Occipital lobe (tissue), 2 donors: Measurements from ENCODE around the gene XRCC5. TPM values are rescaled to one million over a fixed set of nuclear protein-coding genes. Genes with fewer than 3 reads are reported as not detected.
"Not testable (repeated sequence)": the region's sequence is repeated elsewhere in the genome, so short reads cannot be mapped to it uniquely, and the experiment has no call there.

Experiments
- DNase-seq: peaks from one replicate; lab custom pipeline; 2025; lab: John Stamatoyannopoulos, UW
- total RNA-seq: library from RNA; depleted of rRNA; stranded (reverse); fragments of >200 nt; gene quantifications from one replicate; pipeline ENCODE4 v1.2.3, GENCODE V29; 2014

The XRCC5 gene
- total RNA-seq, 1 donor from 2014 or later = 366 TPM

DNA sequence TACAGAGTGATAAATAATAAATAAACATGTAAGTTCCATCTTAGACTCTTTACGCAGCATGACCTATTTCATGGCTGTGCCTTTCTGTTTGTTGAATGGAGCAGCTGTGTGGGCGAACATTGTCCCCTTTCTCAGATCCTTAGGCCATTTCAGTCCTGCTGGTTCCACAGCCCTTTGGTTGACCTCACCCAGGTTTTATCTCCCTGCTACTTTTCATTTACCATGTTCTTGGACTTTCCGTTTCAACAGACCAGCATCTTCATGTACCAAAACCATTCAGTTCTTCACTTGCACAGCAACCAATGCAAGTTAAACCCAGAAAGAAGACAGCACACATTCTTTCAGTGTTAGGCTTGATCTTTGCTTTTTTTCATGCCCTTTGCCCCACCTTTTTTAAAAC lies 83.8 kb downstream of the XRCC5 start:
- DNase-seq = no peak

DNA sequence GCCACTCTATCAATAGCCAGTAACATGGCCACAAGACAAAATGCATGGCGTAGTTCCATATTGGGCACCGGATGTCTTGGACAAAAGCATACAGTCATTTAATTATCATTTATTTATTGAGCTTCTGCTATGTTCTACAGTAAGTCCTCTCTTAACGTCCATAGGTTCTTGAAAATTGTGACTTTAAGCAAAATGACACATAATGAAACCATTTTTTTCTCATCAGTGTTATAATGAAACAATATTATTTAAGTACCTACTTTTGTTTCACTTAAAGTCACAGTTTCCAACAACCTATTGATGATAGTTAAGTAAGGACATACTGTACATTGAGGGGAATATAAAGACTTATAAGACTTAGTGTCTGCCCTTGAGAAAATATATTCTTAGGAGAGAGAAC lies 84.9 kb downstream of the XRCC5 start:
- no peak for DNase-seq

DNA sequence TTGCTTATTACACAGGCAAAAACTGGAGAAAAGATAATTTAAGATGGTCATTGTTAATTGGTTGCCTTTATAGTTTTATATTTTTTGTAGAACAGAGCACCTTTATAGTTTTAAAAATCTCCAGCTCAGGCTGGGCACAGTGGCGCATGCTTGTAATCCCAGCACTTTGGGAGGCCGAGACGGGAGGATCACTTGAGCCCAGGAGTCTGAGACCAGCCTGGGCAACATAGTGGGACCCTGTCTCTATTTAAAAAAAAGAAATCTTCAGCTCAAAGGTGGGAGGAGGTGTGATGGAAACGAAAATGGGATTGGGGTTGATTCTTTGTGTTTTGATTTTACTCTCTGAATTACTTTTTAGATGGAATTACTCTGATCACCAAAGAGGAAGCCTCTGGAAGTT lies 85.4 kb downstream of the XRCC5 start:
- DNase-seq = no peak

DNA sequence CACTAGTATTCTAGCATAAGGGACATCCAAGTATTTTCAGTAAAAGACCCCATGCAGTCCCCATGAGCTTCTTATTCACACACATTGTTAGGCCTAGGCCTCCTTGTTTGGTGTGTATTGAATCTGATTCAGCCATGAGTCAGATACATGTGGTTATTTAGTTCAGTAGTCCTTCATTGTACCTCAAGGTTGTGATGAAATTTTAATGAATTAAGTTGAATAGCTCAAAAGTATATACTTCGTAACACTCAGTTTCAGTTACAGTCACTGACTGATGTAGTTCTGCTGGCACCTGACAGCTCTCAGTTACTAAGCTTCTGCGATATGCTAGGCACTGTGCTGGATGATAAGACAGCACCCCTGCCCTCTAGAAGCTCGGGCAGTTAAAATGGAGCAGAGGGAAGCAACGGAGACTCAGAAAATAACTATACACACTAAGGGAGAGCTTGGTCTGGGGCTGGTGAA lies 86.4 kb downstream of the XRCC5 start:
- DNase-seq = no peak

DNA sequence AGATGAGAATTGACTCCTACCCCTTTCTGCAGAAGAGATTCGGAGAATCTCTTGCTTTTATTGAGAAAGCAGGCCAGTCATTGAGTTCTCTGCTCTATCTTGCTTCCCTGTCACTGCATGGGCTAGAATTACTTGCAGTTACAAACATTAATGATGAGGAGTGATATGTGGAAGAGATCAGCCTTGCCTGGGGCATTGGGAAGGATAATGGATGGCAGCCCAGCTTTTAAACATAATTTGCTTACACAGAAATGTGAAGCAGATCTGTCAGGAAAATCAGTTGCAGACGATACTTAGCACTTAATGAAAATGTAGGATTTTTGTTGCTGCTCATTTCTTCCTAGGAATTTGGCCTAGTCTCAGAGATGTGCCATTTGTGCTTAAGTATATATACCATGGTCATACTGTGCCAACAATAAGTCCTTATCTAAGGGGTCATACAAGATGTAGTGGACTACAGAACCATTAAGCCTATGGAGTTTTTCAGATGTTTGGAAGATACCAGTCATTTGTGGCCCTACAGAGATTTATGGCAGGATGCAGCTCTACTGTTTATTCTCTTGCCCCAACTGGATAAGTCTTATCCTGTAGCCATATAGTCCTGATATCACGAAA lies 92.7 kb downstream of the XRCC5 start:
- no peak for DNase-seq

DNA sequence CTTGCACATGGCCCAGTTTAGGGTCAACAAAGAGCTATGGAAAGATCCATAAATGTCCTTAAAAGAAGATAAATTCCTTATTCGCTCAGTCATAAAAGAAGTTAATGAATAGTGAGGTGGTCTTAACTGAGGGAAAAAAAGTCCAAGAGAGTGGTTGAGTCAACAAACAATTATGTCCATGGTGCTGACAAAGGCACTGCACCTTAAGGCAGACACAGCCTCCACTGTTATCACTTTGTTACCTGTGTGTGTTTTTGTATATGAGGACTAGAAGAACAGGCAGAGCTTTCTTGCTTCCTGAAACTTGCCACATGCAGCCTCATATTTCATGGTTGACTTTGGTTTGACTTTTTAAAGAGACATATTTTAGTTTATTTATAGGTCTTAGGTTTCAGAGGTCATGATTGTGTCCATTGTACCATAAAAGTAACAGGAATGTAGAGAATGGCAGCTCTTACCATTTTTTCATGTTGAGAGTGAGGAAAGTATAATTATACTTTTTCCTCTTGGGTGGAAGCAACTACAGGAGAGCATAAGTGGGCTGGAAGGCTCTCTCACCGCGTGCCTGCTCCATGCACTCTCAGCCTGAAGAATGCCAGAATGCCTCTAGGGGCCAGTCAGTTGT lies 93.6 kb downstream of the XRCC5 start:
- DNase-seq = no peak

DNA sequence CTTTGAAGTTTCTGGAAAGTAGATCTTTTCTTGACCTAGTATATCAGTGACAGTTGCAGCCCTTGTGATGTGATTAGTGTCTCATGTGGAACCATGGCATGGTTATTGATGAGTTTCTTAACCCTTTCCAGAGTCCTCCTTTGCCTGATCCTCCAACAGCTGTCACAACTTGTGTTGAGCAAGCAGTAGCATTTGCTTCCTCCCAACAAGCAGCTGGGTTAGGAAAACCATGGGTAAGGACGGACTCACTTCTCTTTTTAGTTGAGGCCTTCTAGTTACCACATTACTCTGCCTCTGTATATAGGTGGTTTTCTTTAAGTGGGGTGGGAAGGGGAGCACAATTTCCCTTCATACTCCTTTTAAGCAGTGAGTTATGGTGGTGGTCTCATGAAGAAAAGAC lies 96.3 kb downstream of the XRCC5 start:
- no peak for DNase-seq

DNA sequence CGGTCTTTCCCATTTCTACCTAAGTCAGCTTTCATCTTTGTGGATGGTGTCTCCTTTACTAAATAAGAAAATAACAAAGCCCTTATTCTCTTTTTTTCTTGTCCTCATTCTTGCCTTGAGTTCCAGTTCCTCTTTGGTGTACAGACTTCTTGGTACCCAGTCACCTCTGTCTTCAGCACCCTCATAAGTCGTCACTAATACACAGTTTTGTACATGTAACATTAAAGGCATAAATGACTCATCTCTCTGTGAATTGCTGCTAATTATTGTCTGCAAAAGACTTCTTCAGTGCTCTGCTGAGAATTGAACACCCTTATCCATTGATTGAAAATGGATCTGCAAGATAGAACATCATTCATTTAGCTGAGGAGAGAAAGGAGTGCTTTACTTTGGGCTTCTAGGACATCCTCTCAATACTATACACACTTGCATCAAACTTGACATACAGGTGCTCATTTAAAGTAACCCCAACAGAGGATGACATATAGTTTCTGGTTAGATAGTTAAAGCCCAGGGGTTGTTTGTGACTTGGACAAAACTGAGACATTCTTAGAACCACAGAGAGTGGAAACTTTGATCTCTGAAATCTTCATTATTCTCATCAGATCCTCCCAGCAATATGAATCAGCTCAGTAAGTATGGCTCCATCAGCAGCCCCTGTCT lies 97.0 kb downstream of the XRCC5 start:
- DNase-seq = no peak

DNA sequence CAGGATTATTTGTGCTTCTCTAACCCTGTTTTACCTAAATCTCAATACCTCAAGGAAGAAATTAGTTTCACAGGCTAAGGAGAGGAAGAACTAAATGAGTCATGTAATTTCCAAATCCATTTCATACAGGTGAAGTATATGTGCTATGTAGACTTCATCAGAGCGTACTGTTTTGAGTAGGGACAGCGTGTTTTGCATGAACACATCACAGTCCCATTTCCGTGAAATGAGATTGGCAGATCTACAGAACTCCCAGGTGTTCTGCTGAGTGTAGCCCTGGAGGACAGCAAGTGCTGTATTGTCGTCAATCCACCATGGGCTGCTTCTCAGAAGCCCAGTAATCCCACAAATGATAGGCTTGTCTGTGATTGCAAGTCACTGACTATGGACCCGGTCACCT lies 97.7 kb downstream of the XRCC5 start:
- no peak for DNase-seq

DNA sequence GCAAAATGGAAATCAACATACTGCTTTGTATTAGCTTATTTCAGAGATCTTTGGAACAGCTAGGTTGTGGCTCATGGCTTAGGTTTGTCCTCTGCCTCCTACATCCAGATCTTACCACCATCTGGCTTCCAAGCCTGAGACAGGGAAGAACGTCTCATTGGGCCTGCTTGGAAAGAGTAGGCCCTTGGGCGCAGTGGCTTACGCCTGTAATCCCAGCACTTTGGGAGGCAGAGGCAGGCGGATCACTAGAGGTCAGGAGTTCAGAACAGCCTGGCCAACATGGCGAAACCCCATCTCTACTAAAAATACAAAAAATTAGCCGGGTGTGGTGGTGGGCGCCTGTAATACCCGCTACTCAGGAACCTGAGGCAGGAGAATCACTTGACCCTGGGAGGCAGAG lies 99.5 kb downstream of the XRCC5 start:
- DNase-seq = not testable (repeated sequence)

DNA sequence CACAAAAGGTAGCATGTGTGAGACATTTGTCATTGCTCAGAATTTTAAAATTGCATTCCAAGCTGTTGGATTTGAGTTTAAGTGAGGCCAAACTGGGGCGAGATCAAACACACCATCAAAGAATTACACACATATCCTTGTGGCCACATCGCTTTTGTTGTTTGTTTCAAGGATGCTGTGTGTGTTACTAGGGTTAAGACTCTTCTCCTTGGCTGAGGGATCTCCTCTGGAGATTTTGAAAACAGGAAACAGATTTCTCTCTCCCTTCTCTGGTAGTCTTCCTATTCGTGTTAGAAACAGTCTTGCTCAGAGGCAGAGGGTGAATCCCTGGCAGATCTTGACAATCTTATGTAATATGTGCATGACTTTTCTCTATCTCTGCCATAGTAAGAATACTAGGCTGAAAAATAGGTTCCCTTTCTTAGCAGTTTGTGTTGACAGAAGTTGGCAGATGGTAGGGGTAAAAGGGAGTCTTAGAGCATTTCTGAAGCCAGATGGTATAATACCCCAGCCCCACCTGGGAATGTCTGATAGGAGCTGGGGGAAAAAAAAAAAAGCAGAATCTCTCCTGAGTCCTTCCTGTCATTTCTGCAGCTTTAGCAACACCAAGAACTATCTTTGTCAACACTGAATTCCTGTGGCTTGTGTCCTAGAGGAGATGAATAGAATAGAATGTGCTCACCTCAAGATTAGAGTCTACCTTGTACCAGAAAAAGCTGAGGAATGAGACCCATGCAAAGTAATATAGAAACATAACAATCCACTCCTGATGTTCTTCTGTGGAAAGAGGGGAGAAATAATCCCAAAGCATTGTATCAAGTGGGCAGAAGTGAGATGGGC lies 101.8 kb downstream of the XRCC5 start:
- DNase-seq = no peak

DNA sequence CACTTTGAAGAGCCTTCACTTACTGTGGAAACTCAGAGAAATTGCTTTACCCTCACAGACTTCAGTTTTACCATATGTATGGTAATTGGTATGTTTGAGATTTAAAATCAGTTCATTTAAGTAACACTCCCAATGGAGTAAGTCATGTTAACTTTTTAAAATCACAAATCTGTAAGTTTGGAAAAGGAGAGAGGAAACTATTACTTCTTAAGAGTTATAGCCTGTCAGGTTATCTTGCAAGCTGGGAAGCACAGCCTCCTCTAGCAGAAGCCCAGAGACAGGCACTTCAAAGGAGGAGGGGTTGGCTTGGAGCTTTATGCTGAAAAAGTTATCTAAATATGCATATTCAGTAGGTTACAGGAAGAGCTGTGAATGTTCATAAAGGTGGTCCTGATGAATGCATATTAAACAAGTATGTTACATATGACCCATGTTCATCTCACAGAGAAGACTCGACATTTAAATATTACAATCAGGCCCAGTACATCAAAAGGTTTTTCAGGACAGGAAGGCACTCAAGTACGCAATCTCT lies 102.5 kb downstream of the XRCC5 start:
- DNase-seq = no peak

DNA sequence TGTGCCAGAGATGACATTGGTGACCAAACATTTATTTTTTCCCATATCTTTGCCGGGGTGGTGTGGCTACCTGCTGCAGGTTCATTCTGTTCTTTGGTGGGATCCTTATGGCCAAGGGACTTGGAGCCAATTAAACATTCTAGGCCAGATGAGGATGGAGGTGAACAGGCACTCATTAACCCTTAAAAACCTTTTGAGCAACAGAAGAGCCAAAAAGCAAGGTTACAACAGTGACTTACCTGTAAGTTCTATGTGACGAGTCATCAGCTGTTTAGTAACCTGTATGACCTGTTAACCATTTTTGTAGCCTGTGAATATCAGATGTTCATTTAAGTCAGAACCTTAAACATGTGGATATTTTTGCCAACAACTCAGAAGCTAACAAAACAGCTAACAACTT lies 105.6 kb downstream of the XRCC5 start:
- DNase-seq = no peak

DNA sequence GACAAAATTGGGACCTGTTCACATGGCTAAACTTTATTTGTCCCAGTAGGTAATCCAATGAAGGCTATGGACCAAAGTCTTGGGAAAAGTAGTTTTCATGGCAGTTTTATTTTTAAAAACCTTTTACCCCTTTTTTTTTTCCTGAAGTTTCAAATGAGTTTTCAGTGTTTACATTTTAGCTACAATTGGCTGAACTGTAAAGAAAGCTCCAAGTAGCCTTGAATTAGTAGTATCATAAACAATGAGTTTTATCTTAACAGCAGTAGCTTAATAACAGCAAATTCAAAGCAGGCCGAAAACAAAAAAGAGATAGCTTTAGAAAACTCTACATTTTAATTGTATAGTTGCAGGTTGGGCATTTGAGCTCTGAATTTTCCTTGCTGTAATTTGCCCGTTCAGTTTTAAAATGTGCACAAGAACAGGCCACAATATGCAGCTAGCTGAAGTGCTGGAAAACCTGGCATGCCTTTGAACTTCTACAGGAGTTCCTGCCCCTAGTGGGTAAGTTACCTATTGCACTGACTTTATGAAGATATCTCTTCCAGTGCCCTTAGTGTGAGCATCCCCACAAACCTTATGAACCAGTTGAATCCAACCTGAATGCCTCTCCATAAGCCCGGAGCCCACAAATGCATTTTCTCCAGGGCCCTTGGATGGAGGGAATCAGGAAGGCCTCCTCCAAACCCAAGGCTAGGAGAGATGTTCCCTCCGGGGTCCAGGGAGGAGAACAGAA lies 106.7 kb downstream of the XRCC5 start:
- DNase-seq = no peak

DNA sequence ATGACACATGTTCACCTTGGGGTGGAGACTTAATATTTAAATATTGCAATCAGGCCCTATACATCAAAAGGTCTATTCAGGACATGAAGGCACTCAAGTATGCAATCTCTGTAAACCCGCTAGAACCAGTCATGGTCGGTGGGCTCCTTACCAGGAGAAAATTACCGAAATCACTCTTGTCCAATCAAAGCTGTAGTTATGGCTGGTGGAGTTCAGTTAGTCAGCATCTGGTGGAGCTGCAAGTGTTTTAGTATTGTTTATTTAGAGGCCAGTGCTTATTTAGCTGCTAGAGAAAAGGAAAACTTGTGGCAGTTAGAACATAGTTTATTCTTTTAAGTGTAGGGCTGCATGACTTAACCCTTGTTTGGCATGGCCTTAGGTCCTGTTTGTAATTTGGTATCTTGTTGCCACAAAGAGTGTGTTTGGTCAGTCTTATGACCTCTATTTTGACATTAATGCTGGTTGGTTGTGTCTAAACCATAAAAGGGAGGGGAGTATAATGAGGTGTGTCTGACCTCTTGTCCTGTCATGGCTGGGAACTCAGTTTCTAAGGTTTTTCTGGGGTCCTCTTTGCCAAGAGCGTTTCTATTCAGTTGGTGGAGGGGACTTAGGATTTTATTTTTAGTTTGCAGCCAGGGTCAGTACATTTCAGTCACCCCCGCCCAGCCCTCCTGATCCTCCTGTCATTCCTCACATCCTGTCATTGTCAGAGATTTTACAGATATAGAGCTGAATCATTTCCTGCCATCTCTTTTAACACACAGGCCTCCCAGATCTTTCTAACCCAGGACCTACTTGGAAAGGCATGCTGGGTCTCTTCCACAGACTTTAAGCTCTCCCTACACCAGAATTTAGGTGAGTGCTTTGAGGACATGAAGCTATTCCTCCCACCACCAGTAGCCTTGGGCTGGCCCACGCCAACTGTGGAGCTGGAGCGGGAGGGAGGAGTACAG lies 108.1 kb downstream of the XRCC5 start:
- DNase-seq = no peak

DNA sequence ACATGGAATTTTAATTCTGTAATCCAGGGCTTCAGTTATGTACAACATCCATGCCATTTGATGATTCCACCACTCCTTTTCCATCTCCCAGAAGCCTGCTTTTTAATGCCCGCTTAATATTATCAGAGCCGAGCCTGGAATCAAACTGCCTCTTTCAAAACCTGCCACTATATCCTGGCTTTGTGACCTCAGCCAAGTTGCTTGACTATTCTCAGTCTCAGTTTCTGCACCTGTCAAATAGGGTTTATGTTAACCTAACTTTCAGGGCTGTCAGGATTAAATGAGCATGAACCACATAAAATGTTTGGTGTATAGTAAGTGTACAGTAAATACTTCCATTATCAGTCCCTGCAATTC lies 108.7 kb downstream of the XRCC5 start:
- DNase-seq = no peak

DNA sequence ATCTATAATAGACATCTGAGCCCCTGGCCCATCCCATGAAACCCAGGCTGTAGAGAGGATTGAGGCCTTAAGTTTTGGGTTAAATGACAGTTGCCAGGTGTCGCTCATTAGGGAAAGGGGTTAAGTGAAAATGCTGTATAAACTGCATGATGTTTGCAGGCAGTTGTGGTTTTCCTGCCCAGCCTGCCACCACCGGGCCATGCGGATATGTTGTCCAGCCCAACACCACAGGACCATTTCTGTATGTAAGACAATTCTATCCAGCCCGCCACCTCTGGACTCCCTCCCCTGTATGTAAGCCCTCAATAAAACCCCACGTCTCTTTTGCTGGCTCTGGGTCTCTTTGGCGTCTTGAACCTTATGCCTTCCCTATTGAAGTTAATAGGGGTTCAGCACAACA lies 110.7 kb downstream of the XRCC5 start:
- no peak for DNase-seq

DNA sequence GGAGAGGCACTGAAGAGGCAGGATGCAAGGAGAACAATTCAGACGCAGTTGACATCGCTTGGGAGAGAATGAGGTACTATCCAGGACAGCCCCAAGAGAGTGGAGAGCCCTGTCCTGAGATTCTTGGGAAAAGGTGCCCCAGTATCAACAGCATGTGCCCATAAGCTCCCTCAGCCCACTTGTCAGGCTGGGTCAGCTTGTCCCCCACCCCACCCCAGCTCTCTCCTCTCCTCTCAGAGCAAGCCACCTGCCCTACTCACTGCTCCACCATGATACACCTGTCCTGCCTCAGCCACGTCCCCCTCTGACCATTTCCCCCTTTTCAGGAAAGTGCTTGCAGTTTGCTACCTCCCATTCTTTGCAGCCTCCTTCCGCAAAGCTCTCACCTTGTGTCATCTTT lies 111.8 kb downstream of the XRCC5 start:
- no peak for DNase-seq

DNA sequence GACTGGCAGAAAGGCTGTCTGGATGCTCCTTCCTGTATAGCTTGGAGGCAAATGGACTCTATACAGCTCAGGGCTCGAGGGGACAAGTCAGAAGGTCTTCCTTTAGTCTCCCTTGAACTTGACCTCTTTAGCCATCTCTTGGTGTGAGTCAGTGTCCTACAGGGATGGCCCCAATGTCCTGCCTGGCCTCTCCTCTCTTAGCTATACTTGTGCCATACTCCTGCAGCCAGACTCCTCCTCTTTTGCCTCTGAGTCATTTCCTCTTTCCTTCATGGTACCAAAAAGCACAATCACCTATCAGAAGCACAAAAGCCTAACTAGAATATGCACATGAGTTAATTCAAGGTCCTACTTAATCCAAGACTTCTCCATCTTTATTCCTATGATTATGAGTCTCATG lies 112.7 kb downstream of the XRCC5 start:
- DNase-seq = no peak
